Body of pancreas (tissue), 4 donors: ENCODE data around the gene F8. TPM values are rescaled to one million over a fixed set of nuclear protein-coding genes. Genes with fewer than 3 reads are reported as not detected.
"Not testable (repeated sequence)": the region's sequence is repeated elsewhere in the genome, so short reads cannot be mapped to it uniquely, and the experiment has no call there.

Experiments
- ATAC-seq: fragments of 150-250 bp; one replicate; pipeline ENCODE4 v1.9.1; 2016
- DNase-seq, 4 donors: peaks; one replicate each; pipeline ENCODE4 v3.0.0-alpha.2; 2019
- H3K27ac ChIP-seq, 4 donors: fragments of 200-600 bp; sonication (generic); 1 replicate in 3 of 4; 2 replicates in 1 of 4; pipeline versions ENCODE4 v1.5.1 to v1.6.1; 2016 to 2019; ENCODE audit warnings: mild to moderate bottlenecking in 1 of 4, mixed read lengths in 1 of 4, moderate library complexity in 1 of 4
- H3K27me3 ChIP-seq, 2 donors: fragments of 200-600 bp; sonication (generic); one replicate each; pipeline ENCODE4 v1.6.0; 2016; ENCODE audit warnings: mild to moderate bottlenecking in 1 of 2
- H3K36me3 ChIP-seq, 2 donors: fragments of 200-600 bp; sonication (generic); replicated peaks in 1 of 2; 2 replicates each; pipeline ENCODE4 v1.5.1; 2016; ENCODE audit warnings: low read depth in 2 of 2; ENCODE audit not compliant: insufficient read depth in 1 of 2
- H3K4me1 ChIP-seq: fragments of 200-600 bp; sonication (generic); one replicate; pipeline ENCODE4 v1.6.0; 2016
- H3K4me3 ChIP-seq, 2 donors: fragments of 200-600 bp; sonication (generic); 1 replicate in 1 of 2; 2 replicates in 1 of 2; pipeline ENCODE4 v1.5.1; 2016 to 2019
- H3K9me3 ChIP-seq, 3 donors: fragments of 200-600 bp; sonication (generic); 1 replicate in 2 of 3; 2 replicates in 1 of 3; pipeline ENCODE4 v1.5.1; 2016
- CTCF ChIP-seq, 7 experiments: fragments of 450-650 bp in 4 of 7; fragments of 200-600 bp in 3 of 7; sonication (generic) in 3 of 7; IDR thresholded peaks; one replicate each; pipeline ENCODE4 v1.5.1; 2016 to 2019; ENCODE audit warnings: antibody characterized with exemption in 7 of 7
- POLR2A ChIP-seq, 3 donors: fragments of 450-650 bp; IDR thresholded peaks; one replicate each; pipeline ENCODE4 v1.6.1; 2016; ENCODE audit warnings: antibody characterized with exemption in 3 of 3, mild to moderate bottlenecking in 2 of 3
- WGBS, 2 donors: methylation state at CpG; one replicate each; pipeline ENCODE4 v1.1.5; 2017; 5-methylcytosine and 5-hydroxymethylcytosine counted together
- intact Hi-C: fragments of 100-400 bp; cut with DNase I; formaldehyde crosslinking; loops from one replicate; pipeline ENCODE4 v1.15.1; 2023
- total RNA-seq, 2 donors: library from RNA; depleted of rRNA; stranded (reverse); fragments of >200 nt; gene quantifications; one replicate each; pipeline ENCODE4 v1.1.0, GENCODE V29; 2016

Gene F8
- total RNA-seq, 2 donors from 2014 or later = 5.7 to 9.2 TPM

- DNase-seq, H3K4me3 ChIP-seq, H3K27ac ChIP-seq, ATAC-seq, H3K36me3 ChIP-seq, intact Hi-C loops, H3K27me3 ChIP-seq, H3K9me3 ChIP-seq, H3K4me1 ChIP-seq: not testable (repeated sequence)
- WGBS, 2 donors = 92 to 95% methylated on average over 2 of the region's 5 CpGs
Measured at GRCh38 chrX:154924771-154925170, 97.8 kb downstream of the F8 start.

DNA sequence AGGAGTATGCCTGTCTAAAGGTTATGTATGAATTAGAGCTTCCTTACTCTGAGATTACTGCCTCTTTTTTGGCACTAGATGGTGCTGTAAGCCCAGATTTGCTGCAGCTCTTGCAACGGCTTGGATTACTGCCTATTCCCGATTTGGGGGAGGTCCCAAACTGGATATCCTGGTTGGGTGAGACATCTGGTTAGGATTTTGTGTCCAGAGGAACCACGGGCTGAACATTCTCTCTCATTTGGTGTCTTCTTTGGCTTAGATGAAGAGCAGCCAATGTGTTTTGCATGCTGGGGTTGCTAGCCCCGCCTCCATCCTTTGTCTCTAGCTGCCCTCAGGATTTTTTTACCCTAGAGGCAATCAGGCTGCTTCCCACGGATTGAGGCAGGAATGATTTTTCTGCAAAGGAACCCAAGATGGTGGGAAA lies 104.5 kb downstream of the F8 start:
- TF ChIP-seq CTCF (IDR thresholded peaks at IDR 0.05) (peak in 6 of 7 experiments; percentile 28 to 69 (median 64)), POLR2A (IDR thresholded peaks at IDR 0.05) (no peak)
- Histone ChIP-seq H3K4me3 (no peak overlapping the region), H3K4me1 (no peaks in the 10 kb centered on the region), H3K27me3 (no peaks in the 10 kb centered on the region), H3K36me3 (no peaks in the 10 kb centered on the region), H3K27ac (no peak overlapping the region), H3K9me3 (no peaks in the 10 kb centered on the region)
- 5 to 17% methylated on average over 5 of the region's 5 CpGs for WGBS, 2 donors
- DNase-seq (peak; percentile 39 to 65 (median 58)), ATAC-seq (peak; percentile 48)
- intact Hi-C loops = no loop called here

- Histone ChIP-seq H3K9me3 (no peaks in the 10 kb centered on the region), H3K4me3 (no peak overlapping the region), H3K36me3 (no peaks in the 10 kb centered on the region), H3K27me3 (no peaks in the 10 kb centered on the region), H3K4me1 (no peaks in the 10 kb centered on the region), H3K27ac (no peak overlapping the region)
- TF ChIP-seq POLR2A (IDR thresholded peaks at IDR 0.05) = no peak
- no peak for TF ChIP-seq CTCF (IDR thresholded peaks at IDR 0.05)
- DNase-seq (no peak), ATAC-seq (no peak)
- intact Hi-C loops = no loop called here
- WGBS, 2 donors = 100% methylated on average over 1 to 2 of the region's 2 CpGs
Measured at GRCh38 chrX:154914052-154914451, 108.5 kb downstream of the F8 start.

GRCh38 chrX:154910528-154910927 lies 112.0 kb downstream of the F8 start:
- 78 to 93% methylated on average over 9 to 11 of the region's 11 CpGs for WGBS, 2 donors

GRCh38 chrX:154910048-154910447 lies 112.5 kb downstream of the F8 start:
- DNase-seq, H3K9me3 ChIP-seq, H3K27ac ChIP-seq, ATAC-seq, H3K4me3 ChIP-seq, H3K36me3 ChIP-seq, H3K27me3 ChIP-seq, H3K4me1 ChIP-seq, intact Hi-C loops: not testable (repeated sequence)
- 92 to 93% methylated on average over 4 of the region's 4 CpGs for WGBS, 2 donors

More at GRCh38 chrX:154910528-154910927, 112.0 kb downstream of the F8 start:
- H3K4me1 ChIP-seq, DNase-seq, H3K27ac ChIP-seq, H3K36me3 ChIP-seq, ATAC-seq, H3K27me3 ChIP-seq, intact Hi-C loops, H3K4me3 ChIP-seq, H3K9me3 ChIP-seq: not testable (repeated sequence)

DNA sequence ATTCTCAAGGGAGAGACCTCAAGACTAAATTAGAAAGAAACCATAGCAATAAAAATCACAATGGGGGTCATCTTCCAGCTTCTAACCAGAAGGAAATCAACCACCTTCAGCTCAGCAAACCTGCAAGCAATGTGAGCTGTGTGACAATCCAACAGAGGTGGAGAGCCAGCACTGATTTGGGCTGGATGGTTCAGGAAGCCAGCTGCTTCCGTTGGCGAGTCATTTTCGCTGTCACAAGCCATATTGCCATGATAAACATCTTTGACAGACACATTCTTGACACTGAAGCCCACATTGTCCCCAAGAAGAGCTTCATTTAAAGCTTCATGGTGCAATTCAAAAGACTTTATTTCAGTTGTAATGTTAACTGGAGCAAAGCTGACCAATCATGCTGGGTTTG lies 113.7 kb downstream of the F8 start:
- H3K9me3 ChIP-seq = no peaks in the 10 kb centered on the region
- no peaks in the 10 kb centered on the region for H3K4me1 ChIP-seq
- intact Hi-C loops = no loop called here
- no peaks in the 10 kb centered on the region for H3K27me3 ChIP-seq
- no peak for TF ChIP-seq CTCF (IDR thresholded peaks at IDR 0.05)
- no peak for TF ChIP-seq POLR2A (IDR thresholded peaks at IDR 0.05)
- no peak for ATAC-seq
- no peak overlapping the region for H3K27ac ChIP-seq
- DNase-seq = no peak
- 89 to 93% methylated on average over 3 of the region's 3 CpGs for WGBS, 2 donors
- H3K36me3 ChIP-seq = no peaks in the 10 kb centered on the region
- no peak overlapping the region for H3K4me3 ChIP-seq
